ENCODE results near the gene POLR3F. TPM values are rescaled to one million over a fixed set of nuclear protein-coding genes. Genes with fewer than 3 reads are reported as not detected.

POLR3F gene, protein sequence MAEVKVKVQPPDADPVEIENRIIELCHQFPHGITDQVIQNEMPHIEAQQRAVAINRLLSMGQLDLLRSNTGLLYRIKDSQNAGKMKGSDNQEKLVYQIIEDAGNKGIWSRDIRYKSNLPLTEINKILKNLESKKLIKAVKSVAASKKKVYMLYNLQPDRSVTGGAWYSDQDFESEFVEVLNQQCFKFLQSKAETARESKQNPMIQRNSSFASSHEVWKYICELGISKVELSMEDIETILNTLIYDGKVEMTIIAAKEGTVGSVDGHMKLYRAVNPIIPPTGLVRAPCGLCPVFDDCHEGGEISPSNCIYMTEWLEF
- total RNA-seq (ENCODE audit: low replicate concordance), result 4.3 and 13.7 TPM in 2 replicates

DNA sequence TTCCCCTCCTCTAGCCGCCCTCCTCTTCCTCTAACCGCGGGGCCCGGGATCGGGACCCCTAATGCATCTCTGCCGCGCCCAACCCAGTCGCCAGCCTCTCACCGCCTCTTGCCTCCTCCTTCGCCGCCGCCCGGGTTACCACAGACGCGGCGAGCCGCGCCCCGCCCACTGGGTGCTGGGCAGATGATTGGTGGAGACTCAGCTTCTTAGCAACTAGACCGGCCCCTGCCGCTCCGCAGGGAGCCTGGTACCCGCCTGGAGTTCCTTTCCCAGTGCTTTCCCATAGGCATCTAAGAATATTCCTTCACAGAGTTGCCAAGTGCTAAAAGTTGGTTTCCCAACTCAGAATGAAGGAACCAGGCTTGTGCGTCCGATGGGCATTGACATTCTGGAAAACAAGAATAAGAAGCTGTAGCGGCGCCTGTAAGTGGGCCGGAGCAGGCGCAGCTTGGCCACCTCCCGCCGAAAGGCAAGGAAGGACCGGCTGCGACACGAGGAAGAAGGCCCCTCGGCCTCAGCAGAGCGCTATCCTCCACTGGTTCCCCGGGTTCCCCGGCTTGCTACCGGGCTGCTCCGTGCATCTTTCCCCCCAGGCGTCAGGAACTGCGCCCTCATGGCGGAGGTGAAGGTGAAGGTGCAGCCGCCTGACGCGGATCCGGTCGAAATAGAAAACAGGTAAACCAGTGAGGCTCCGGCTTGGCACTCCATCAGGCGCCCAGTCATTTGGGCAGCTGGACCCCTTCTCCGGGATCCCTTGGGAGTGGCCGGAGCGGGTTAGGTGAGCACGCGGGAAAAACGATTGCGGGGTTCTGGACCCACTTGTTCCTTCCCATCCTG lies at the start of gene POLR3F, which contains the start of gene DZANK1:
POLR3F (plus strand) TSS at position 497 of the 837 bp plus-strand sequence; CDS start at position 614, 117 bp downstream.
DZANK1 (minus strand) TSS at position 137 of the 837 bp plus-strand sequence. CDS start 1,672 bp downstream, outside the sequence.
- peak within 1 kb of the TSS; percentile 97 for H3K4me3 ChIP-seq (ENCODE audit: low read depth, low read length)
- peak; percentile 96 for DNase-seq (ENCODE audit: low read depth)
- TF ChIP-seq, protein P1, sequence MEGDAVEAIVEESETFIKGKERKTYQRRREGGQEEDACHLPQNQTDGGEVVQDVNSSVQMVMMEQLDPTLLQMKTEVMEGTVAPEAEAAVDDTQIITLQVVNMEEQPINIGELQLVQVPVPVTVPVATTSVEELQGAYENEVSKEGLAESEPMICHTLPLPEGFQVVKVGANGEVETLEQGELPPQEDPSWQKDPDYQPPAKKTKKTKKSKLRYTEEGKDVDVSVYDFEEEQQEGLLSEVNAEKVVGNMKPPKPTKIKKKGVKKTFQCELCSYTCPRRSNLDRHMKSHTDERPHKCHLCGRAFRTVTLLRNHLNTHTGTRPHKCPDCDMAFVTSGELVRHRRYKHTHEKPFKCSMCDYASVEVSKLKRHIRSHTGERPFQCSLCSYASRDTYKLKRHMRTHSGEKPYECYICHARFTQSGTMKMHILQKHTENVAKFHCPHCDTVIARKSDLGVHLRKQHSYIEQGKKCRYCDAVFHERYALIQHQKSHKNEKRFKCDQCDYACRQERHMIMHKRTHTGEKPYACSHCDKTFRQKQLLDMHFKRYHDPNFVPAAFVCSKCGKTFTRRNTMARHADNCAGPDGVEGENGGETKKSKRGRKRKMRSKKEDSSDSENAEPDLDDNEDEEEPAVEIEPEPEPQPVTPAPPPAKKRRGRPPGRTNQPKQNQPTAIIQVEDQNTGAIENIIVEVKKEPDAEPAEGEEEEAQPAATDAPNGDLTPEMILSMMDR (IDR thresholded peaks at IDR 0.05; ENCODE audit: insufficient read depth, low read length), result no peak

DNA sequence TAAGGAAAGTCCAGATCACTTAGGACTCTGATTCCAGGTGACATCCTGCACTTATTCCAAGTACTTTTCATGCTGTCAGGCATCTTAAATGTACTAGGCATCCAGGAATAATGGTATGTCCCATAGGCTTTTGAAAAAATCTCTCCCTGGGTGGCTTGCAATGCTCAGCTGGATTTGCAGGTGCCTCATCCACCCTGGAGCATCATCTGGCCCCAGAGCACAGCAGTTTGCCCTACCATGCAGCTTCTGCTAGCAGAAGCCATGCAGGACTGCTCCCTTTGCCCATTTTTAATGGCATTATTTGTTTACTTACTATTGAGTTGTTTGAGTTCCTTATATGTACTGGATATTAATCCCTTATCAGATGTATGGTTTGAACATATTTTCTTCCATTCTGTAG lies 45.6 kb upstream of the POLR3F start:
- H3K4me3 ChIP-seq (ENCODE audit: low read depth, low read length), result no peak overlapping the region
- TF ChIP-seq, protein P1 (IDR thresholded peaks at IDR 0.05; ENCODE audit: insufficient read depth, low read length), result no peak
- DNase-seq (ENCODE audit: low read depth), result no peak

DNA sequence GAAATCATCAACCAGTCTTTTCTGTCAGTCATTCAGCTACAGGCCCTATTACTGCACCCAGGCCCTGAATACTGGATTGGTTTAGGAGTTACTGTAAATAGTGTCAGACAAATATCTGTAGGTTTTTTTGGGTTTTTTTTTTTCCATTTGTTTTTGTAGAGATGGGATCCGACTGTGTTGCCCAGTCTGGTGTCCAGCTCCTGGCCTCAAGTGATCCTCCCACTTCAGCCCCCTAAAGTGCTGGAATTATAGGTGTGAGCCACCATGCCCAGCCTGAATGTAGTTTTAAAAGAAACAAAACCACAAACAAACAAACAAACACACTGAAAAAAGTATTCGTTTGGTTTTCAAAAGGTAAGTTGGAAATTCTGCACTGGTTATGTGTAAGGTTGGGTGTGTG lies 40.0 kb upstream of the POLR3F start:
- no peak overlapping the region for H3K4me3 ChIP-seq (ENCODE audit: low read depth, low read length)
- no peak for DNase-seq (ENCODE audit: low read depth)
- TF ChIP-seq, protein P1 (IDR thresholded peaks at IDR 0.05; ENCODE audit: insufficient read depth, low read length), result no peak

DNA sequence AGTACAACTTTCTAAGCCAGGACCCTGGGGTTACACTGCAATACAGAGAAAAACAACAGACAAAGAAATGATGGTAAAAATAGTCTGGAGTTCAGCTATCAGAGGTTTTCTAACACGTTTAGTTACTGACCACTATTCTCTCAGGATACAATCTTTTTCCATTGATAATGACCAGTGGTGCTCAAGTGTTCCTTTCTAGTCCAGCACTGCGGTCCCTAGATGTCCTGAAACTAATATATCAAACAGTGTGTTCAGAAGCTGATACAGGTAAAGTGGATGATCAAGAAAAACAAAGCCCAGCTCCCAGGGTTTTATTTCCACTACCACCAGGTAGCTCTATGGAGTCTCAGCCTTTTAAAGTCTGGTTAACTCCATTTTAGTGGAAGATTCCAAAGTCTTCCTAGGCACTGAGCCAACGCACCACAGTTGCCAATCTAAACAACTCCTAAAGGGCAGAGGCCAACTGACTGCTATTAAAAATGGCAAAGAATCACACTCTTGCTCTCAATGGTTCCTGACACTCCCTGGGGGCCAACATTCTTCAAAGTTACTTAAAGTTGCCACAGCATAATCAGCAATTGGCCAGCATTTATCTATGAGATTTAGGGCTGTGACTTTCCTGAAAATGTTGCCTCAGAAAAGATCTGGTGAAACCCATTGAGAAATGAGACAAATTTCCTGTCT lies 38.6 kb upstream of the POLR3F start:
- TF ChIP-seq, protein P1 (IDR thresholded peaks at IDR 0.05; ENCODE audit: insufficient read depth, low read length), result no peak
- peak; percentile 71 for DNase-seq (ENCODE audit: low read depth)
- H3K4me3 ChIP-seq (ENCODE audit: low read depth, low read length), result no peak overlapping the region

DNA sequence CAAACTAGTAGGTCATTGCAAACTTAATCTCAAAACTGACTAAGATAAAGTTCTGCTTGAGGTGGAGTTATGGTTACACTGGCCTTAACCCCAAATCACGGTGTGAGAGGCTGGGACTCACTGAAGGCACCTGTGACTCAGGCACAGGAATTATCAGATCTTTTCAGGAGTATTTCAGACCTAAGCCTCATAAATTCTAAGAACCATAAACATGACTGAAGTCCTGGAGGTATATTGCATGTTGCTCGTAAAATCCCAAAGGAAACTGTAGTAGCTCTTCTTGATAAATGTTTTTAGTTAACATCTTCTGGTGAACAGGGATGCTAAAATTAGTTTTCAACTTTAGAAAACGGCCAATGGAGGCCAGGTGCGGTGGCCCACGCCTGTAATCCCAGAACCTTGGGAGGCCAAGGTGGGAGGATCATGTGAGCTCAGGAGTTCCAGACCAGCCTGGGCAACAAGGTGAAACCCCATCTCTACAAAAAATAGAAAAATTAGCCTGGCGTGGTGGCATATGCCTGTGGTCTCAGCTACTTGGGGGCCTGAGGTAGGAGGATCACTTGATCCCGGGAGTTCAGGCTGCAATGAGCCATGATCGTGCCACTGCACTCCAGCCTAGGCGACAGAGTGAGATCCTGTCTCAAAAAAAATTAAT lies 36.9 kb upstream of the POLR3F start:
- TF ChIP-seq, protein P1 (IDR thresholded peaks at IDR 0.05; ENCODE audit: insufficient read depth, low read length), result no peak
- no peak overlapping the region for H3K4me3 ChIP-seq (ENCODE audit: low read depth, low read length)
- DNase-seq (ENCODE audit: low read depth), result no peak

DNA sequence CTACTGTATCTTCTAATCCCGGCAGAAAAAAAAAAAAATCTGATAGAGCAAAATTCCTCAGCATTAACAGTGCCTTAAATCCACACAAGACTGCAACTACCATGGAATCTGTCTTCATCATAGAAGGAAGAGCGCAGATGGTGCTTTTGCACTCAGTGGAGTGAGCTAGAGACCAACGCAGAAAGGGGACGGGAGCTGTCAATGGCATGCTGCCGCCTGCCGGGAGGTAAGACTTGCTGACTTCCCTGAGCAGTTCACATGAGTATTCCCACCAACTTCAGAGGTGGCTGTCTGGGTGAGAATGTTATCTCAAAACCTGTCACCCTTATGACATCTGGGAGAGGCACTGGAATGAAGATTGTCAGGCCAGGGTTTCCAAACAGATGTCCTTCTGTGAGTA lies 36.0 kb upstream of the POLR3F start:
- H3K4me3 ChIP-seq (ENCODE audit: low read depth, low read length), result no peak overlapping the region
- TF ChIP-seq, protein P1 (IDR thresholded peaks at IDR 0.05; ENCODE audit: insufficient read depth, low read length), result no peak
- DNase-seq (ENCODE audit: low read depth), result no peak
